H1 (cell line): Measurements from ENCODE around the gene PAF1. TPM values are rescaled to one million over a fixed set of nuclear protein-coding genes. Genes with fewer than 3 reads are reported as not detected.

ENCODE experiments used
- CTCF ChIA-PET: fragments of 300-600 bp; sonication (Branson Sonifier 250); formaldehyde crosslinking; loops from one replicate; lab custom pipeline; 2021; ENCODE audit not compliant: partially characterized antibody; lab: Charles Lee
- POLR2A ChIA-PET: fragments of 300-600 bp; sonication (Branson Sonifier 250); formaldehyde crosslinking; loops from one replicate; lab custom pipeline; 2021; ENCODE audit warnings: inconsistent platforms; ENCODE audit not compliant: partially characterized antibody; lab: Charles Lee
- DNase-seq, 2 experiments: peaks; one replicate each; pipeline versions ENCODE4 v3.0.0 to v3.0.0-alpha.2; 2010 to 2022; ENCODE audit warnings: low spot score in 2 of 2, low read depth in 1 of 2, mixed read lengths in 1 of 2
- FAIRE-seq: peaks from 2 replicates; lab custom pipeline; 2011; peaks lifted over from hg19 to GRCh38; lab: Jason Lieb, UNC
- H2AFZ ChIP-seq: 2 replicates; pipeline ENCODE4 v1.8.1; 2012; ENCODE audit warnings: low read length, inconsistent platforms
- H2AK5ac ChIP-seq: 2 replicates; pipeline ENCODE4 v1.6.1; 2013; ENCODE audit warnings: low read depth, low read length
- H2BK120ac ChIP-seq: replicated peaks from 2 replicates; pipeline ENCODE3; 2013; ENCODE audit warnings: low read depth, low read length, inconsistent platforms
- H2BK12ac ChIP-seq: 2 replicates; pipeline ENCODE4 v1.6.1; 2013; ENCODE audit warnings: low read depth, low read length
- H2BK15ac ChIP-seq: 2 replicates; pipeline ENCODE4 v1.6.1; 2013; ENCODE audit warnings: low read length
- H2BK20ac ChIP-seq: 2 replicates; pipeline ENCODE4 v1.6.1; 2013; ENCODE audit warnings: low read length
- H2BK5ac ChIP-seq: 2 replicates; pipeline ENCODE4 v1.6.1; 2013; ENCODE audit warnings: low read depth, low read length
- H3K14ac ChIP-seq: 2 replicates; pipeline ENCODE4 v1.6.1; 2013; ENCODE audit warnings: inconsistent platforms; ENCODE audit not compliant: insufficient read length
- H3K18ac ChIP-seq: 2 replicates; pipeline ENCODE4 v1.6.1; 2013; ENCODE audit warnings: low read length; ENCODE audit errors: extremely low read depth
- H3K23ac ChIP-seq: 2 replicates; pipeline ENCODE4 v1.6.1; 2013; ENCODE audit warnings: inconsistent platforms; ENCODE audit not compliant: insufficient read length
- H3K23me2 ChIP-seq: 2 replicates; pipeline ENCODE4 v1.6.1; 2013; ENCODE audit warnings: low read depth, low read length
- H3K27ac ChIP-seq: 2 replicates; pipeline ENCODE4 v1.6.1; 2011; ENCODE audit warnings: low read depth, low read length, inconsistent platforms
- H3K27me3 ChIP-seq, 4 experiments: replicated peaks in 1 of 4; 1 replicate in 1 of 4; 2 replicates in 3 of 4; pipeline versions ENCODE4 v1.6.1 to v1.8.1; 2011 to 2013; ENCODE audit warnings: low read length in 3 of 4, mild to moderate bottlenecking in 3 of 4, inconsistent platforms in 2 of 4, mixed read lengths in 2 of 4, moderate library complexity in 1 of 4; ENCODE audit not compliant: control insufficient read depth in 3 of 4, insufficient read depth in 3 of 4; ENCODE audit errors: extremely low read depth in 1 of 4
- H3K36me3 ChIP-seq, 4 experiments: 2 replicates each; pipeline versions ENCODE4 v1.6.1 to v1.8.1; 2011 to 2013; ENCODE audit warnings: mild to moderate bottlenecking in 4 of 4, low read length in 3 of 4, moderate library complexity in 2 of 4, control low read depth in 1 of 4, inconsistent platforms in 1 of 4; ENCODE audit not compliant: insufficient read depth in 4 of 4, control insufficient read depth in 2 of 4
- H3K4ac ChIP-seq: replicated peaks from 2 replicates; pipeline ENCODE3; 2013; ENCODE audit warnings: low read length, low read depth, mixed read lengths, inconsistent platforms; ENCODE audit not compliant: insufficient read length
- H3K4me1 ChIP-seq, 4 experiments: replicated peaks in 1 of 4; 1 replicate in 1 of 4; 2 replicates in 3 of 4; pipeline versions ENCODE4 v1.6.1 to v1.8.1; 2011 to 2013; ENCODE audit warnings: low read length in 3 of 4, inconsistent platforms in 2 of 4, mixed read lengths in 1 of 4; ENCODE audit not compliant: insufficient read depth in 4 of 4, control insufficient read depth in 3 of 4
- H3K4me2 ChIP-seq, 2 experiments: 2 replicates each; pipeline versions ENCODE4 v1.6.1 to v1.8.1; 2011 to 2013; ENCODE audit warnings: low read depth in 2 of 2, low read length in 2 of 2, control low read depth in 1 of 2, inconsistent platforms in 1 of 2, mild to moderate bottlenecking in 1 of 2; ENCODE audit not compliant: insufficient read depth in 1 of 2
- H3K4me3 ChIP-seq, 4 experiments: fragments of 200-600, 300-600 bp in 1 of 4; sonication (generic), shearing (Covaris generic), sonication (Bioruptor Twin) in 1 of 4; 2 replicates each; pipeline versions ENCODE4 v1.5.1 to v1.8.1; 2011 to 2016; ENCODE audit warnings: low read length in 4 of 4, low read depth in 3 of 4, control low read depth in 2 of 4, inconsistent platforms in 2 of 4, mild to moderate bottlenecking in 2 of 4, mixed read lengths in 1 of 4, moderate library complexity in 1 of 4; ENCODE audit not compliant: insufficient read depth in 2 of 4; ENCODE audit errors: extremely low read depth in 1 of 4
- H3K56ac ChIP-seq: replicated peaks from 2 replicates; pipeline ENCODE3; 2013; ENCODE audit warnings: low read depth, mild to moderate bottlenecking, mixed read lengths, low read length, inconsistent platforms; ENCODE audit not compliant: insufficient read length
- H3K79me1 ChIP-seq: 2 replicates; pipeline ENCODE4 v1.6.1; 2013; ENCODE audit warnings: low read depth, low read length, control low read depth
- H3K79me2 ChIP-seq, 2 experiments: 2 replicates each; pipeline versions ENCODE4 v1.6.1 to v1.8.1; 2012 to 2013; ENCODE audit warnings: low read length in 2 of 2, mild to moderate bottlenecking in 2 of 2, inconsistent platforms in 1 of 2; ENCODE audit not compliant: insufficient read depth in 2 of 2, control insufficient read depth in 1 of 2
- H3K9ac ChIP-seq, 4 experiments: replicated peaks in 1 of 4; 1 replicate in 1 of 4; 2 replicates in 3 of 4; pipeline versions ENCODE4 v1.6.1 to v1.8.1; 2011 to 2013; ENCODE audit warnings: low read depth in 3 of 4, low read length in 3 of 4, control low read depth in 2 of 4, mild to moderate bottlenecking in 2 of 4, moderate library complexity in 2 of 4, inconsistent platforms in 1 of 4; ENCODE audit errors: extremely low read depth in 1 of 4
- H3K9me3 ChIP-seq, 2 experiments: 2 replicates each; pipeline versions ENCODE4 v1.6.1 to v1.8.1; 2012 to 2013; ENCODE audit warnings: mild to moderate bottlenecking in 2 of 2, moderate library complexity in 2 of 2, control low read depth in 1 of 2, inconsistent platforms in 1 of 2, low read depth in 1 of 2, low read length in 1 of 2, mixed read lengths in 1 of 2; ENCODE audit not compliant: insufficient read depth in 2 of 2
- H4K20me1 ChIP-seq, 2 experiments: replicated peaks in 1 of 2; 2 replicates each; pipeline versions ENCODE3 to v1.8.1; 2011 to 2013; ENCODE audit warnings: inconsistent platforms in 2 of 2, low read length in 2 of 2, mild to moderate bottlenecking in 1 of 2; ENCODE audit not compliant: insufficient read depth in 2 of 2, control insufficient read depth in 1 of 2
- H4K5ac ChIP-seq: 2 replicates; pipeline ENCODE4 v1.6.1; 2013; ENCODE audit warnings: low read length, low read depth, mixed read lengths, inconsistent platforms; ENCODE audit not compliant: insufficient read length
- H4K8ac ChIP-seq: 2 replicates; pipeline ENCODE4 v1.8.0; 2013; ENCODE audit warnings: mild to moderate bottlenecking, moderate library complexity, low read length, inconsistent platforms; ENCODE audit not compliant: insufficient read depth; ENCODE audit errors: extremely low read depth
- H4K91ac ChIP-seq: replicated peaks from 2 replicates; pipeline ENCODE3; 2013; ENCODE audit warnings: low read length, mixed read lengths, inconsistent platforms; ENCODE audit not compliant: insufficient read length
- EP300 ChIP-seq, 2 experiments: IDR thresholded peaks; 1 replicate in 1 of 2; 2 replicates in 1 of 2; pipeline ENCODE4 v1.6.1; 2011 to 2012; ENCODE audit warnings: low read depth in 2 of 2, low read length in 2 of 2, mild to moderate bottlenecking in 2 of 2, borderline replicate concordance in 1 of 2, inconsistent platforms in 1 of 2, moderate library complexity in 1 of 2
- POLR2AphosphoS5 ChIP-seq: IDR thresholded peaks from 2 replicates; pipeline ENCODE4 v1.6.1; 2011; ENCODE audit warnings: low read depth, low read length
- WGBS, 2 experiments: shearing (Covaris generic) in 1 of 2; methylation state at CpG; one replicate each; pipeline versions ENCODE4 v1.1.6 to v1.1.7; 2013 to 2015; ENCODE audit warnings: low lambda C conversion rate in 2 of 2, mixed read lengths in 2 of 2, inconsistent platforms in 1 of 2, low coverage in 1 of 2, missing lambda C conversion rate in 1 of 2; ENCODE audit not compliant: insufficient replicate concordance in 2 of 2, insufficient coverage in 1 of 2, insufficient read length in 1 of 2; ENCODE audit errors: extremely low coverage in 1 of 2, missing lambda C conversion rate in 1 of 2; 5-methylcytosine and 5-hydroxymethylcytosine counted together
- polyA plus RNA-seq, 7 experiments: library from polyadenylated mRNA; depleted of rRNA in 3 of 7; stranded (reverse) in 5 of 7; unstranded in 2 of 7; fragments of >200 nt in 5 of 7; fragments of 200-250 nt in 2 of 7; gene quantifications; 1 replicate in 5 of 7; 2 replicates in 1 of 7; 4 replicates in 1 of 7; pipeline versions ENCODE4 v1.2.1 to v1.2.3, GENCODE V29; 2011 to 2013; ENCODE audit warnings: missing spikeins in 2 of 7, mixed read lengths in 2 of 7
- total RNA-seq: library from RNA; stranded (reverse); fragmentation: NEBNext Ultra II Directional; extraction: Animal tissue kit (Norgen Biotek cat#: 25700); gene quantifications from 2 replicates; pipeline ENCODE4 v1.2.1, GENCODE V29; 2021

The PAF1 gene
- total and polyA plus RNA-seq, 2 of the 8 experiments (the other 6 are each of a cell fraction or from before 2014, with no cell fraction given) = 31.4 to 58.6 TPM

DNA sequence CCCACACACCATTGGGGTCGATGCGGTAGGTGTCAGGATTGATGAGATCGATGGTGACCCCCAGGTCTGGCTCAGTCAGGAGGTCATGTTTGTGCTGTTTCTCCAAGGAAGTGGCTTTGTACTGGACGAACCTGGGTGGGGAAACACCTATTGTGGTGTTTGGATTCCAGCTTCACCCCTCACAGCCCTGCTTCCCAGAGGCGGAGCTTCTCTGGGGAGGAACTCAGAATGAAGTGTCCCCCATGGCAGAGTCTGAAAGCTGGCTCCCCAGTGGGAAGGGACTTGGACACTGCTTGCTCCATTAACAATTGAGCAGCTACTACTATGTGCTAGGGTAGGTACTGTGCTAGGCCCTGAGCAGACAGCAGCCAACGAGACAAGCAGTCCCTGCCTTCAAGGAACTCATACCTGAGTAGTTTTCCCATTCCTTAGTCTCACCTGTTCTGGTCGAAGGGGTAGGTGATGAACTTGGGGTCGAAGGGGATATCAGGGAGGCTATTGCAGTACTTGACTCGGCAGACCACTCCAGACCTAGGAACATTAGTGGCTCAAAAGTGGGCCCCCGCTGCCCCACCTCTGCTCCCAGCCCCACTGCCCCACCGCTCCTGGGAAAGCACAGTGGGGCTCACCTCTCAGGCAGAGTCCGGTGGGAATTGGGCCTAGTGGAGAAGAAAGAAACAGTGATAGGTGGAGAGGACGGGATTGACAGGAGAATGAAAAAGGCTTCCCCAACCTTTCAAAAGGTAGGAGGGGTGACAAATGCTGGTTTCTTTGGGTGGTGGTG lies 1.1 kb downstream of the PAF1 start:
- peaks cover 2% of the 10 kb centered on the region; the same call in 1 of the 2 replicates for H3K23me2 ChIP-seq
- H2BK12ac ChIP-seq = no peak overlapping the region
- H3K56ac ChIP-seq = no peak overlapping the region
- POLR2A ChIA-PET = interaction anchor here (1.0 to 12.2 kb wide), 18 partner anchors 8 to 113 kb away, joined by 3 to 234 read pairs (median 11); partner anchors contain the start of genes PLEKHG2, RPS16 and ZFP36
- H4K5ac ChIP-seq = no peak overlapping the region
- no peak overlapping the region for H3K4ac ChIP-seq
- no peak overlapping the region for H2BK120ac ChIP-seq
- no peak for DNase-seq
- TF ChIP-seq EP300 (IDR thresholded peaks at IDR 0.05; ENCODE audit: borderline replicate concordance in 1 of 2, low read depth in 2 of 2, low read length in 2 of 2) (no peak), POLR2AphosphoS5 (0 out of 2 replicates have a peak, but pooled peaks have one; percentile 39)
- TF ChIP-seq, all 59 proteins: peak for 1
- H2BK15ac ChIP-seq = no peak overlapping the region
- H3K14ac ChIP-seq = no peak overlapping the region
- no peak overlapping the region for H2AK5ac ChIP-seq
- no peak overlapping the region for H2BK5ac ChIP-seq
- peak overlapping the region; percentile 99 for H3K27ac ChIP-seq
- CTCF ChIA-PET = interaction anchor here (0.6 to 3.7 kb wide), 4 partner anchors 8 to 37 kb away, joined by 3 to 13 read pairs (median 4); partner anchors contain the start of gene PLEKHG2
- H3K9ac ChIP-seq = peak overlapping the region in 3 of 4 experiments; percentile 83 to 99 (median 98); a peak in 6 of 7 replicates
- H3K79me1 ChIP-seq = peaks cover 5% of the 10 kb centered on the region
- no peaks in the 10 kb centered on the region for H3K9me3 ChIP-seq
- H2AFZ ChIP-seq = no peak overlapping the region
- no peaks in the 10 kb centered on the region for H3K27me3 ChIP-seq
- no peak overlapping the region for H4K91ac ChIP-seq
- H4K8ac ChIP-seq = no peak overlapping the region
- H3K4me1 ChIP-seq = peaks cover 2 to 15% (median 7%) of the 10 kb centered on the region in 4 experiments
- peak overlapping the region; percentile 69 to 76 for H3K4me2 ChIP-seq
- FAIRE-seq = no peak
- H3K23ac ChIP-seq = no peak overlapping the region
- H3K79me2 ChIP-seq = peaks cover 0 to 14% of the 10 kb centered on the region in 2 experiments; a peak in 2 of 4 replicates
- H3K36me3 ChIP-seq = peaks cover 5 to 39% (median 19%) of the 10 kb centered on the region in 4 experiments; a peak in 6 of 8 replicates
- H3K4me3 ChIP-seq = peak overlapping the region; percentile 85 to 97 (median 94)
- H2BK20ac ChIP-seq = no peak overlapping the region
- 79% methylated on average over 11 of the region's 13 CpGs; no CpG with 5 or more reads in 1 of the 2 experiments for WGBS, 2 experiments
- no peak overlapping the region for H3K18ac ChIP-seq
- peaks cover 0 to 7% of the 10 kb centered on the region in 2 experiments for H4K20me1 ChIP-seq
